NAMALWA (cell line): ENCODE data around the gene QRFP.

Source experiments
- DNase-seq: peaks from one replicate; pipeline ENCODE4 v3.0.0-alpha.2; 2015; ENCODE audit warnings: low spot score

Gene QRFP

DNA sequence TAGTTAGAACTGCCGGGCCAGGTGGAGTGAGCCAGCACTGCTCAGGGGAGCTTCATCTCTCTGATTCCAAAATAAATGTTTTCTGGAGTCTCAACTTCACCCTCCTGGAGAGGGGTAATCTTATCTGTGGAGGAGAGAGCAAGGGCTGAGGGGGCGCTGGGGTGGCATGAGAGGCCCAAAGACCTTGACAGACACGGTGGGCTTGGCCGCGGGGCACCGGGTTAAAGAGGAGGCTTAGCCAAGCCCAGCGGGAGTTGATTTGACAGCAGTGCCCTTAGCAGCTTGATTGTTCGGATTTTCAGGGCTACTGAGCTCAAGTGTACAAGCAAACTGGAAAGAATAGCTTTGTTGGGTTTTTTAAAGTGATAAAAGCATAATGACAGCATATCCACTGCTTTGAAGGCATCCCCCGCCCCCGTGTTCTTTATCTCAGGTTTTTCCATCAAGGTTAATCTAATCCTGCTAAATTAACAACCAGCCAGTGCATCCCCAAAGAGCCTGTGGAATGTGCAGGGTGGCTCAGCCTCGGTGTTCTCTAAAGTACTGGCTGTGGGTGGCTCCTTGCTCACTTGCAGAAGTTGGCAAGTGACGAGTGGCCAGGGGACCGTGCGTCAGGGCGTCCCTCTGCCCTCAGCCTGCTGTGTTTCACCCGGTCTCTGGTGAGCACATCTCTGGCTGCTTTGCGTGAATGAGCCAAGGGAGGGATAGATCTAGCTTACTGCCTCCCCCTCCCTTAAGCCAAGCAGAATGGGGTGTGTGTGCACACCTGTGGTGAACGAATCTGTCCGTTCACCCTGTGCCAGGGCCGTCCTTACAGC, 5.5 kb downstream of the QRFP start:
- DNase-seq: no peak

DNA sequence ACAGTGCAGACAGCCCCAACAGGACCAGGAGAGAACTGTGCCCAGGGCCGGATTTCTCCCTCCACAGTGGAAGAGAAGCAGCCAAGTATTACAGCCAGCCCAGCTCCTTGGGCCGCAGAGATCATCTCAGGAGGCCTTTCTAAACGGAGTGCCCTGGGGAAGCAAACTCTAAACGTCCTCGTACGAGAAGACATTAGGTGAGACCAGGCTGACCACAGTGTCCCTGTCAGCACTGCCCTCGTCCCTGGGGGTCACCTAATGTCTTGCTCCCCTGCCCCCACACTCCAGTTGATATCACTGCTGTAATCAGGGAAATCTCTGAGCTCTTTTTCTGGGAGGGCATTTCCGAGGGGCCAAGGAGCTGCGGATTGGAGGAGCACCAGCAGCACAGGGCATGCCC, 6.5 kb downstream of the QRFP start:
- no peak for DNase-seq

DNA sequence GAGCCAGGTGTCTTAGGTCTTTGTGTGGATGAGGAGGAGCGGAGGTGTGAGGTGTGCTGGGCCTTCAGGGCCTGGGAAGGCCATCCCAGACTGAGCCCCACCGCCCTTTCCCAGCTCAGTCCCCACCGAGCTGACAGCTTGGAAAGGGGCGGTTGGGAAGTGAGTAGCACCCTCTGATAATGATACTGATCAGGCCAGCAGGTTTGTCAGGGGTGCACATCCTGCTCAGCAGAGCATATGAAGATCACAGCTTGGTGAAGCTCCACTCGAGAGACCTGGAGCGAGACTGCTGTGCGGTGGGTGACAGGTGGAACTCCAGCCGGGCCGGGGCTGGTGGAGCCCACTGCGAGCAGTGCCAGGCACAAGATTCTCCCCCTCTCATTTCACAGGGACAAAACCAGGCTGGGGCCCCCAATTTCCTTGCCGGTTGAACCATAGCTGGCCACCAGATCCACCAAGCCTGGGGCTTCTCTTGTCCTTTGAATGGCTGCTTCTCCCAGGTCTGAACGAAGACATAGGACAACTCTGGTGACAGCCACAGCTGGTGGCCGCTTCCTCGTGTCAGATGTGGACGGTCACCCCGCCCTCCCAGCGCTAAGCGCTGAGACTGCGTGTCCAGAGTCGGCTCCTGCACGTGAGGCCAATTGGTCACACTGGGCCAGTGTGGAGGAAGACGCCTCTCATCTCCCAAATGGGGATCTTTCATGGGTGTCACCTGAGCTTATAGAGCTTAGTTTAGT, 8.3 kb downstream of the QRFP start:
- no peak for DNase-seq

DNA sequence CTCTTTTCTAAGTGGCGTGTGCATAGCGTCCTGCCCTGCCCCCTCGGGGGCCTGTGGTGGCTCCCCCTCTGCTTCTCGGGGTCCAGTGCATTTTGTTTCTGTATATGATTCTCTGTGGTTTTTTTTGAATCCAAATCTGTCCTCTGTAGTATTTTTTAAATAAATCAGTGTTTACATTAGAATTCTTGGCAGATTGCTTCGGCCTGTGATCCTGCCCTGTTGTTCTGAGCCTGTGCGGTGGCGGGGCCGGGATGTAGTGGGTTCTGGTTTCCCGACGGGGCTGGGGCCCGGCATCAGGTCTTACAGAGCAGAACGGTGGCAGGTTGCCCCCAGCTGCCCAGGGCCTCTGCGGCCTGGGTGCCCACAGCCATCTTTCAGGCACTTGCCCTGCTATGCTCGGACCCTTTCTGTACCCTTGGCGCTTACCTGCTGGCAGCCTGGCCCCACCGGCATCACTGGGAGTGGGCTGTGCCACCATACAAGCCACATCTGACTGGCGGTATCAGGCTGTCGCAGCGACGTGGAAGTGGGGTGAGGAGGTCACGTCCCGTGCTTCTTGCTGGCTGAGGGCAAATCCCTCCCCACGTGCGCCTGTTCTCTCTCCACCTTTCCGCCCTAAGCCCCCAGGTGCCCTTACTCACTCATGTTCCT, 9.0 kb downstream of the QRFP start:
- DNase-seq: no peak

DNA sequence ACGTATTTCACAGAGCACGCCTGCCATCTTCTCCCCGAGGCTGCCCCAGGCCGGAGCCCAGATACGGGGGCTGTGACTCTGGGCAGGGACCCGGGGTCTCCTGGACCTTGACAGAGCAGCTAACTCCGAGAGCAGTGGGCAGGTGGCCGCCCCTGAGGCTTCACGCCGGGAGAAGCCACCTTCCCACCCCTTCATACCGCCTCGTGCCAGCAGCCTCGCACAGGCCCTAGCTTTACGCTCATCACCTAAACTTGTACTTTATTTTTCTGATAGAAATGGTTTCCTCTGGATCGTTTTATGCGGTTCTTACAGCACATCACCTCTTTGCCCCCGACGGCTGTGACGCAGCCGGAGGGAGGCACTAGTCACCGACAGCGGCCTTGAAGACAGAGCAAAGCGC, 9.6 kb downstream of the QRFP start:
- DNase-seq: no peak

DNA sequence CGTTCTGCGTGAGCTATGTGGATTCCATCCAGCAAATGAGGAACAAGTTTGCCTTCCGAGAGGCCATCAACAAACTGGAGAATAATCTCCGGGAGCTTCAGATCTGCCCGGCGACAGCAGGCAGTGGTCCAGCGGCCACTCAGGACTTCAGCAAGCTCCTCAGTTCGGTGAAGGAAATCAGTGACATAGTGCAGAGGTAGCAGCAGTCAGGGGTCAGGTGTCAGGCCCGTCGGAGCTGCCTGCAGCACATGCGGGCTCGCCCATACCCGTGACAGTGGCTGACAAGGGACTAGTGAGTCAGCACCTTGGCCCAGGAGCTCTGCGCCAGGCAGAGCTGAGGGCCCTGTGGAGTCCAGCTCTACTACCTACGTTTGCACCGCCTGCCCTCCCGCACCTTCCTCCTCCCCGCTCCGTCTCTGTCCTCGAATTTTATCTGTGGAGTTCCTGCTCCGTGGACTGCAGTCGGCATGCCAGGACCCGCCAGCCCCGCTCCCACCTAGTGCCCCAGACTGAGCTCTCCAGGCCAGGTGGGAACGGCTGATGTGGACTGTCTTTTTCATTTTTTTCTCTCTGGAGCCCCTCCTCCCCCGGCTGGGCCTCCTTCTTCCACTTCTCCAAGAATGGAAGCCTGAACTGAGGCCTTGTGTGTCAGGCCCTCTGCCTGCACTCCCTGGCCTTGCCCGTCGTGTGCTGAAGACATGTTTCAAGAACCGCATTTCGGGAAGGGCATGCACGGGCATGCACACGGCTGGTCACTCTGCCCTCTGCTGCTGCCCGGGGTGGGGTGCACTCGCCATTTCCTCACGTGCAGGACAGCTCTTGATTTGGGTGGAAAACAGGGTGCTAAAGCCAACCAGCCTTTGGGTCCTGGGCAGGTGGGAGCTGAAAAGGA, 10.9 kb downstream of the QRFP start:
- DNase-seq: no peak

DNA sequence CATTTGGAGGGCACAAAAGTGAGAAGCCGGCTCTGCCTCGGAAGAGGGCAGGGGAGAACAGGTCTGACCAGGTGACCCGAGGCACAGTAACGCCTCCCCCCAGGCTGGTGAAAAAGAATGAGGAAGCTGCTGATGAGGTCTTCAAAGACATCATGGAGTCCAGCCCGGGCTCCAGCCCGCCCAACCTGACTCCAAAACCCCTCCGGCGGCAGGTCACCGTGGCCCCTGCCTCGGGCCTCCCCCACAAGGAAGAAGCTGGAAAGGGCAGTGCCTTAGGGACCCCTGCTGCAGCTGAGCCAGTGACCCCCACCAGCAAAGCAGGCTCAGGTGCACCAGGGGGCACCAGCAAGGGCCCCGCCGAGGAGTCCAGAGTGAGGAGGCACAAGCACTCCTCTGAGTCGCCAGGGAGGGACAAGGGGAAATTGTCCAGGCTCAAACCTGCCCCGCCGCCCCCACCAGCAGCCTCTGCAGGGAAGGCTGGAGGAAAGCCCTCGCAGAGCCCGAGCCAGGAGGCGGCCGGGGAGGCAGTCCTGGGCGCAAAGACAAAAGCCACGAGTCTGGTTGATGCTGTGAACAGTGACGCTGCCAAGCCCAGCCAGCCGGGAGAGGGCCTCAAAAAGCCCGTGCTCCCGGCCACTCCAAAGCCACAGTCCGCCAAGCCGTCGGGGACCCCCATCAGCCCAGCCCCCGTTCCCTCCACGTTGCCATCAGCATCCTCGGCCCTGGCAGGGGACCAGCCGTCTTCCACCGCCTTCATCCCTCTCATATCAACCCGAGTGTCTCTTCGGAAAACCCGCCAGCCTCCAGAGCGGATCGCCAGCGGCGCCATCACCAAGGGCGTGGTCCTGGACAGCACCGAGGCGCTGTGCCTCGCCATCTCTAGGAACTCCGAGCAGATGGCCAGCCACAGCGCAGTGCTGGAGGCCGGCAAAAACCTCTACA, 11.8 kb downstream of the QRFP start:
- no peak for DNase-seq

DNA sequence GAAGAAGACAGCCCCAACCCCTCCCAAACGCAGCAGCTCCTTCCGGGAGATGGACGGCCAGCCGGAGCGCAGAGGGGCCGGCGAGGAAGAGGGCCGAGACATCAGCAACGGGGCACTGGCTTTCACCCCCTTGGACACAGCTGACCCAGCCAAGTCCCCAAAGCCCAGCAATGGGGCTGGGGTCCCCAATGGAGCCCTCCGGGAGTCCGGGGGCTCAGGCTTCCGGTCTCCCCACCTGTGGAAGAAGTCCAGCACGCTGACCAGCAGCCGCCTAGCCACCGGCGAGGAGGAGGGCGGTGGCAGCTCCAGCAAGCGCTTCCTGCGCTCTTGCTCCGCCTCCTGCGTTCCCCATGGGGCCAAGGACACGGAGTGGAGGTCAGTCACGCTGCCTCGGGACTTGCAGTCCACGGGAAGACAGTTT, 12.5 kb downstream of the QRFP start:
- no peak for DNase-seq

DNA sequence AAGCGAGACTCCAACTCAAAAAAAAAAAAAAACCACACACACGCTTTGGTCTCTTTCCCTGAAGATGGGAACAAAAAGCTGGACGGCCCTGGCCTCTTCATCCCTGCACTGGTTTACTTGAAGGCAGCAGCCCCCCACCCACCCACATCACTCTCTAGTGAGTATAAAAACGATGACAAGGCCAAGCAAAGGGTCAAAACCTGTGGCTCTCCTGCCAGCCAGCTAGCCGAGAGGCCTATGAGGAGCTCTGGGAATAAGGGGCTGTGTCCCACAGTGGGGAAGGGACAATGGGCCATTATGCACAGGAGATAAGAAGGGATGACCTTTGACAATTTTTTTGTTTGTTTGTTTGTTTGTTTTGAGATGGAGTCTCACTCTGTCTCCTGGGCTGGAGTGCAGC, 13.1 kb downstream of the QRFP start:
- no peak for DNase-seq

DNA sequence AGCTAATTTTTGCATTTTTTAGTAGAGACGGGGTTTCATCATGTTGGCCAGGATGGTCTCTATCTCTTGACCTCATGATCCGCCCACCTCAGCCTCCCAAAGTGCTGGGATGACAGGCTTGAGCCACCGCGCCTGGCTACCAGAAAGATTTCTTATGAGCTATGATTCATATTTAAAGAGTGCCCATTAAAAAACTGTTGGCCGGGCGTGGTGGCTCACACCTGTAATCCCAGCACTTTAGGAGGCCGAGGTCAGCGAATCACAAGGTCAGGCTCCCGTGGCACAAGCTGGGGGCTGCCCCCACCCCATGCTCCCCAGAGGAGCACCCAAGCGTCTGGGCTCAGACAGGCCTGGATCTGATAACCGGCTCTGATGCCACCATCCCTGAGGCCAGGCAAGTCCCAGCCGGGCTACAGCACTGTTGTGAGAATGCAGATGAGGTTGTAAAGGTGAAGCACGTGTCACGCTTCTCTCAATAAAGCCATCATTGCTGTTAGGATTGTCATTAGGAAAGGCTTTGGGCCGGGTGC, 13.9 kb downstream of the QRFP start:
- no peak for DNase-seq

DNA sequence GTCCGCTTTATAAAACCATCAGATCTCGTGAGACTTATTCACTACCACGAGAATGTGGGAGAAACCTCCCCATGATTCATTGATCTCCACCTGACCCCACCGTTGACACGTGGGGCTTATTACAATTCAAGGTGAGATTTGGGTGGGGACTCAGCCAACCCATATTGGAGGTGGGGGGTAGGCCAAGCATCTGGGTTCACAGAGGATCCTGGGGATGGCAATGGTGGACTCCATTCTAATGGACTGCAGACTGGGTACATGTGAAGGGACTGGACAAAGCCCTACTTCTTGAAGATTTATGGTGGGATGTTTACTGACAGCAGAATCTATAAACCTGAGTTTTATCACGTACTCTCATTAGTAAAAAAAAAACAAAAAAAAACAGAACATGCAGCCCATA, 15.1 kb downstream of the QRFP start:
- no peak for DNase-seq

DNA sequence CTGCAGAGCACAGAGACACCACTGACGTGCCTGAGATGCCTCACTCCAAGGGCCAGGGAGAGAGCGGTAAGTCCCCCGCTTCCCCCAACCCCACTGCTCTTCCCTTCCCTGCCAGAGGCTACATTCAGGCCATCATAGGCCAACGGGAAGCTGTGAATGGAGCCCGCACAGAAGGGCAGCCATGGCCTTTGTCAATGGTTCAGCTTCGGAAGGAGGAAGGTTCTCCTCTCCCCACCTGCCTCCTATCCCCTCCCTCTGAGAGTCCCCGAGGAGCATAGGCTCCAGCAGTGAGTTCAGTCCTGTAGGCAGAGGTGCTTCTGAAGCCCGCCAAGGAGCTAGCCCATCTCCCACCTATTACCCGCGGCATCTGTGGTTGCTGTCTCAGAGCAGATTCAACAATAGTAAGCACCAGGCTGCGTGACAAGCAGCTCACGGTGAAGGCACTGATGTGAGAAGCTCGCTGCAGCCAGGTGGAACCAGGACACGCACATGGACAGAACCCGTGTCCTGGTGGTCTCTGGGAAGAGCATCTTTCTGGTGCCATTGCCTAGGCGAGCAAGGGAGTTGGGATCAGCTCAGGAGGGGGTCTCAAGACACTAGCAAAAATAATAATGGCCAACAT, 15.9 kb downstream of the QRFP start:
- DNase-seq: no peak

DNA sequence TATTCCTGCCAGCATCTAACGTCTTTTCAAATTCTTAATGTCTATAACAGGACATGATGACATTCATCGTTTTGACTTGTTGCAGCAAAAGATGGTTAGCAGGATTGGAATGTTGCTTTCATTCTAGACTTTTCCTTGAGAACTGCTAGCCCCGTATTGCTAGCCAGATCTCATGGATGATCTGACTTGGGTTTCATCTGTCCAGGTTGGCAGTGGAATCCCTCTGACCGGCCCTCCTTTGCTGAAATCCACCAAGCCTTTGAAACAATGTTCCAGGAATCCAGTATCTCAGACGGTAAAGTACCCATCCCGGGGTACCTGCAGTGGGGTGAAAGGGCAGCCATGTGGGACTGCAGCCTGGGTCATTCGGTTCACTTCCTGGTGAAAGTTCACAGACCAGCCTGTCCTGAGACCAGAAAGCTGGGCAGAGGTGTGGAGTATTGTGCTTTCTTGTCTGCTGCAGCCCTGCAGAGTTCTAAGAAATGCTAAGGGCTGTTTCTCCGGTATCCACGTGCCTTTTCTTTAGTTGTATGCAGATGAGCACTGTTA, 16.7 kb downstream of the QRFP start:
- no peak for DNase-seq

DNA sequence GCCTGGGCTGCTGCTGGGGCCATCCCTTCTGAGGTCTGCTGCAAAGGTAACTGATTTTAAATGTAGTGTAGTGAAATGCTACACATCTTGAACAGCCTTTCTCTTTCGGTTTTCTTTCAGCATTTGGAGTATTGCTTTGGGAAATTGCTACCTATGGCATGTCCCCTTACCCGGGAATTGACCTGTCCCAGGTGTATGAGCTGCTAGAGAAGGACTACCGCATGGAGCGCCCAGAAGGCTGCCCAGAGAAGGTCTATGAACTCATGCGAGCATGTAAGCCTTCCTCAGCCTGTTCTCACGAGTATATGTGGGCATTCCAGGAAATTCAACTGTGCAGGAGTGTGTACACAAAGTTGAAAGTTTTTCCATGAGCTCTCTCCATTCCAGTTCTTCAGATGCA, 18.3 kb downstream of the QRFP start:
- DNase-seq: no peak

DNA sequence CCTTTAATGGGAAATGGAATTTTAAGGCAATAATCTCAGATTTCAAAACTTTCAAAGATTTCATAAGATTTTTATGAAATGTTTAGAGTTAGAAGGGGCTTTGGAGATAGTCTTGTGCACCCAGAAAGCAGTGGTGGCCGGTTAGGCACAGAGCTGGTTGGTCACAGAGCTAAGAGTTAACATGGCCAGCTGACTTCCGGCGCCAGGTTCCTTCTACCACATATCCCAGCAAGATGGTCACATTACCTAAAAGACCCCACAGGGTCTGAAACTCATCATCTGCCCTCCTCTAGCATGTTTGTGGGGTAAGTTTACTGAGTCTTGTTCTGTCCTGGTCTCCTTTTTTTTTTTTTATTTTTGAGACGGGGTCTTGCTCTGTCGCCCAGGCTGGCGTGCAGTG, 19.3 kb downstream of the QRFP start:
- DNase-seq: no peak

DNA sequence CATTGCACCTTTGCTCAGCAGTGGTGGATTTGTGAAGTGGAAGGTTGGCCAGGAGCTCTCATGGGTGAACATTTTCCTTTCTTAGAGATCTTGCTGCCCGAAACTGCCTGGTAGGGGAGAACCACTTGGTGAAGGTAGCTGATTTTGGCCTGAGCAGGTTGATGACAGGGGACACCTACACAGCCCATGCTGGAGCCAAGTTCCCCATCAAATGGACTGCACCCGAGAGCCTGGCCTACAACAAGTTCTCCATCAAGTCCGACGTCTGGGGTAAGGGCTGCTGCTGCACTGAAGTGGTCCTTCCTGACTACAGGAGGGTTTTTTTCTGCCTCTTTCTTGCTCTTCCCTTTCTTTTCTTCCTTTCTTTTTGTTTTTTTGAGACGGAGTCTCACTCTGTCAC, 21.8 kb downstream of the QRFP start:
- no peak for DNase-seq

DNA sequence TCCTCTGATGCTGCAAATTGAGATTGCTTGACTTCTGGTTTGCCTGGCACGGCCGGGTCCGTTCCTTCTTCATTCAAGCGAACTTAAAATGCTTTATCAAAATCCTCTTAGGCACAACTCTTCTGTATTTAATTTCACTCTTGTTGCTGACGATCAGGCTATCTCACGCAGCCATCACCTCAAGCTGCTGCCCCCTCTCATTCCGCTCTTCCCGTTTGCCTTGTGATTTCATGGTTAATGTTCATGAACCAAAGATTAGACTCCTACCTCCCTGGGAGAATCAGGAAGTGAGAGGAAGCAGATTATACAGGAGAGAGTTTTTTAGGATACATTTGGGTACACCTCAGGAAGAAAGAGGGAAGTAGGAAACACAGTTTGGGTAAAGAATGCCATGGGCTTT, 22.6 kb downstream of the QRFP start:
- DNase-seq: no peak

DNA sequence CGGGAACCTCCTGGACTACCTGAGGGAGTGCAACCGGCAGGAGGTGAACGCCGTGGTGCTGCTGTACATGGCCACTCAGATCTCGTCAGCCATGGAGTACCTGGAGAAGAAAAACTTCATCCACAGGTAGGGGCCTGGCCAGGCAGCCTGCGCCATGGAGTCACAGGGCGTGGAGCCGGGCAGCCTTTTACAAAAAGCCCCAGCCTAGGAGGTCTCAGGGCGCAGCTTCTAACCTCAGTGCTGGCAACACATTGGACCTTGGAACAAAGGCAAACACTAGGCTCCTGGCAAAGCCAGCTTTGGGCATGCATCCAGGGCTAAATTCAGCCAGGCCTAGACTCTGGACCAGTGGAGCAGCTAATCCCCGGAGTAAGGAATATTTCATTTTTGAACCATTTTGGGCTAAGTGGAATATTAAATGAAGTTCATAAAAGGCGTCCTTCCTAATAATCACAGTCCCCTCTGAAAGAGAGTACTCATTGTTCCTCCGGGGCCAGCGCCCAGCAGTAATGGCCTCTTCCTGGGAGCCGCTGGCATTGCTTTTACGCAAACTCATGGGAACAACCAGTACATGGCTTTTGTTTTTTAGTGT, 23.6 kb downstream of the QRFP start:
- DNase-seq: no peak

DNA sequence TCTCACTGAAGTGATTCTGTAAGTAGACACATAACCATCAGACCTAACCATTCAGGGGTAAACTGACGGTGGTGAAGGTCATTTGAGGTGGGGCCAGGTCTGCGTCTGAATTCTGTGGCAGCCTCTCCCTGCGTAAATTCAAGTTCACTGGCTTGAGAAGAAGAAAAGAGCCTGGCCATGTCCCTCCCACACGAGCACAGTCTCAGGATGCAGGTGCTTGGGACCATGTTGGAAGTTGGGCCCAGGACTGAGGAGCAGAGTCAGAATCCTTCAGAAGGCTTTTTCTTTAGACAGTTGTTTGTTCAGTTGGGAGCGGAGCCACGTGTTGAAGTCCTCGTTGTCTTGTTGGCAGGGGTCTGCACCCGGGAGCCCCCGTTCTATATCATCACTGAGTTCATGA, 24.1 kb downstream of the QRFP start:
- no peak for DNase-seq

DNA sequence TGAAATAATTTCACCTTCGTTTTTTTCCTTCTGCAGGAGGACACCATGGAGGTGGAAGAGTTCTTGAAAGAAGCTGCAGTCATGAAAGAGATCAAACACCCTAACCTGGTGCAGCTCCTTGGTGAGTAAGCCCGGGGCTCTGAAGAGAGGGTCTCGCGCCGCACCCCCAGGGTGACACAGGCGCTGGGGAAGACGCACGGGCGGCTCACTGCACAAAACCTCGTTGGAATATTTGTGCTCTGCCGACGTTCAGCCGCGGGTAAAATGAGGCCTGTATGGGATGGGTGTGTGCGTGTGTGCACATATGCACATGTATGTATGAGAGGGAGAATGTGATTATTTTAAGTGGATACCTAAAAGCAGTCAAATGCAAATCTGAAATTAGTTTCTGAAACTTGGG, 24.5 kb downstream of the QRFP start:
- no peak for DNase-seq
